ENCODE results near the gene GHRHR.

DNA sequence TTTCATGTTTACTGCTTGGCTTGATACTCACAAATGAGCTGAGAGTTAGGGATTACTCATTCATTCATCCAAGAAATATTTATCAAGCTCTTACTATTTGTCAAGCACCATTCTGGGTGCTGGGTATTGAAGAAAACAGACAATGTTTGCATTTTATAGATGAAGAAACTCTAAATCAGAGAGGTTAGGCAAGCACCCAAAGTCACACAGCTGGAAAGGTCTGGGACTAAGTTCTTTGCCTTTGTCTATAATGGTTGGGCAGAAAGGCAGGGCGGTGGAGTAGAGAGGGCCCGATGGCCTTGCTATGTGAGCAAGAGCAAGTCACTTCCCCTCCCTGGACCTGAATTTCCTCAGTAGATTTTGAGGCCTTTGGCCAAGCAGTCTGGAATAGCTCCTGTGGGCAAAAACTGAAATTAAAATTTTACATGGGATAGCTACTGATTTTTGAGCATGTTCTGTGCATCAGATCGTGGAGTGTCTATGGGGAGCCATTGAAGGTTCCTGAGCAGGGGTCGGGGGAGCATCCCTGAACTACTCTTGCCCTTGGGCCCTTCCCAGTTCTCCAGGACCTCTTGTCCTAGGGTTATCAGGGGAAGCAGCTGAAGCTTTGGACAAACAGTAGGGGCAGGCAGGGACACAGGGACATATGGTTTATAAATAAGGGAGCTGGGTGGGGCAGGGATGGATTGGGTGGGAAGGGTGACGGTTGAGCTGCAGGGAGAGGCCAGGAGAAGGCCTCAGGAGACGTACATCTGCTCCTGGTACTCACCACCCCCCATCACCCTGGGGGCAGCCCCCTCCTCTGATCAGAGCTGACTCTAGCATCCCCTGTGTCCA lies 28.8 kb upstream of the GHRHR start:
- TF ChIP-seq CTCF (IDR thresholded peaks at IDR 0.05) (no peak), POLR2A (IDR thresholded peaks at IDR 0.05) (no peak)
